H1 (cell line): ENCODE data around the gene EAF2. TPM values are rescaled to one million over a fixed set of nuclear protein-coding genes. Genes with fewer than 3 reads are reported as not detected.

Experiments used
- CTCF ChIA-PET: fragments of 300-600 bp; sonication (Branson Sonifier 250); formaldehyde crosslinking; loops from one replicate; lab custom pipeline; 2021; ENCODE audit not compliant: partially characterized antibody; lab: Charles Lee
- POLR2A ChIA-PET: fragments of 300-600 bp; sonication (Branson Sonifier 250); formaldehyde crosslinking; loops from one replicate; lab custom pipeline; 2021; ENCODE audit warnings: inconsistent platforms; ENCODE audit not compliant: partially characterized antibody; lab: Charles Lee
- DNase-seq, 2 experiments: peaks; one replicate each; pipeline versions ENCODE4 v3.0.0 to v3.0.0-alpha.2; 2010 to 2022; ENCODE audit warnings: low spot score in 2 of 2, low read depth in 1 of 2, mixed read lengths in 1 of 2
- FAIRE-seq: peaks from 2 replicates; lab custom pipeline; 2011; peaks lifted over from hg19 to GRCh38; lab: Jason Lieb, UNC
- H2AFZ ChIP-seq: 2 replicates; pipeline ENCODE4 v1.8.1; 2012; ENCODE audit warnings: low read length, inconsistent platforms
- H2AK5ac ChIP-seq: 2 replicates; pipeline ENCODE4 v1.6.1; 2013; ENCODE audit warnings: low read depth, low read length
- H2BK120ac ChIP-seq: replicated peaks from 2 replicates; pipeline ENCODE3; 2013; ENCODE audit warnings: low read depth, low read length, inconsistent platforms
- H2BK12ac ChIP-seq: 2 replicates; pipeline ENCODE4 v1.6.1; 2013; ENCODE audit warnings: low read depth, low read length
- H2BK15ac ChIP-seq: 2 replicates; pipeline ENCODE4 v1.6.1; 2013; ENCODE audit warnings: low read length
- H2BK20ac ChIP-seq: 2 replicates; pipeline ENCODE4 v1.6.1; 2013; ENCODE audit warnings: low read length
- H2BK5ac ChIP-seq: 2 replicates; pipeline ENCODE4 v1.6.1; 2013; ENCODE audit warnings: low read depth, low read length
- H3K14ac ChIP-seq: 2 replicates; pipeline ENCODE4 v1.6.1; 2013; ENCODE audit warnings: inconsistent platforms; ENCODE audit not compliant: insufficient read length
- H3K18ac ChIP-seq: 2 replicates; pipeline ENCODE4 v1.6.1; 2013; ENCODE audit warnings: low read length; ENCODE audit errors: extremely low read depth
- H3K23ac ChIP-seq: 2 replicates; pipeline ENCODE4 v1.6.1; 2013; ENCODE audit warnings: inconsistent platforms; ENCODE audit not compliant: insufficient read length
- H3K23me2 ChIP-seq: 2 replicates; pipeline ENCODE4 v1.6.1; 2013; ENCODE audit warnings: low read depth, low read length
- H3K27ac ChIP-seq: 2 replicates; pipeline ENCODE4 v1.6.1; 2011; ENCODE audit warnings: low read depth, low read length, inconsistent platforms
- H3K27me3 ChIP-seq, 4 experiments: replicated peaks in 1 of 4; 1 replicate in 1 of 4; 2 replicates in 3 of 4; pipeline versions ENCODE4 v1.6.1 to v1.8.1; 2011 to 2013; ENCODE audit warnings: low read length in 3 of 4, mild to moderate bottlenecking in 3 of 4, inconsistent platforms in 2 of 4, mixed read lengths in 2 of 4, moderate library complexity in 1 of 4; ENCODE audit not compliant: control insufficient read depth in 3 of 4, insufficient read depth in 3 of 4; ENCODE audit errors: extremely low read depth in 1 of 4
- H3K36me3 ChIP-seq, 4 experiments: 2 replicates each; pipeline versions ENCODE4 v1.6.1 to v1.8.1; 2011 to 2013; ENCODE audit warnings: mild to moderate bottlenecking in 4 of 4, low read length in 3 of 4, moderate library complexity in 2 of 4, control low read depth in 1 of 4, inconsistent platforms in 1 of 4; ENCODE audit not compliant: insufficient read depth in 4 of 4, control insufficient read depth in 2 of 4
- H3K4ac ChIP-seq: replicated peaks from 2 replicates; pipeline ENCODE3; 2013; ENCODE audit warnings: low read length, low read depth, mixed read lengths, inconsistent platforms; ENCODE audit not compliant: insufficient read length
- H3K4me1 ChIP-seq, 4 experiments: replicated peaks in 1 of 4; 1 replicate in 1 of 4; 2 replicates in 3 of 4; pipeline versions ENCODE4 v1.6.1 to v1.8.1; 2011 to 2013; ENCODE audit warnings: low read length in 3 of 4, inconsistent platforms in 2 of 4, mixed read lengths in 1 of 4; ENCODE audit not compliant: insufficient read depth in 4 of 4, control insufficient read depth in 3 of 4
- H3K4me2 ChIP-seq, 2 experiments: 2 replicates each; pipeline versions ENCODE4 v1.6.1 to v1.8.1; 2011 to 2013; ENCODE audit warnings: low read depth in 2 of 2, low read length in 2 of 2, control low read depth in 1 of 2, inconsistent platforms in 1 of 2, mild to moderate bottlenecking in 1 of 2; ENCODE audit not compliant: insufficient read depth in 1 of 2
- H3K4me3 ChIP-seq, 4 experiments: fragments of 200-600, 300-600 bp in 1 of 4; sonication (generic), shearing (Covaris generic), sonication (Bioruptor Twin) in 1 of 4; 2 replicates each; pipeline versions ENCODE4 v1.5.1 to v1.8.1; 2011 to 2016; ENCODE audit warnings: low read length in 4 of 4, low read depth in 3 of 4, control low read depth in 2 of 4, inconsistent platforms in 2 of 4, mild to moderate bottlenecking in 2 of 4, mixed read lengths in 1 of 4, moderate library complexity in 1 of 4; ENCODE audit not compliant: insufficient read depth in 2 of 4; ENCODE audit errors: extremely low read depth in 1 of 4
- H3K56ac ChIP-seq: replicated peaks from 2 replicates; pipeline ENCODE3; 2013; ENCODE audit warnings: low read depth, mild to moderate bottlenecking, mixed read lengths, low read length, inconsistent platforms; ENCODE audit not compliant: insufficient read length
- H3K79me1 ChIP-seq: 2 replicates; pipeline ENCODE4 v1.6.1; 2013; ENCODE audit warnings: low read depth, low read length, control low read depth
- H3K79me2 ChIP-seq, 2 experiments: 2 replicates each; pipeline versions ENCODE4 v1.6.1 to v1.8.1; 2012 to 2013; ENCODE audit warnings: low read length in 2 of 2, mild to moderate bottlenecking in 2 of 2, inconsistent platforms in 1 of 2; ENCODE audit not compliant: insufficient read depth in 2 of 2, control insufficient read depth in 1 of 2
- H3K9ac ChIP-seq, 4 experiments: replicated peaks in 1 of 4; 1 replicate in 1 of 4; 2 replicates in 3 of 4; pipeline versions ENCODE4 v1.6.1 to v1.8.1; 2011 to 2013; ENCODE audit warnings: low read depth in 3 of 4, low read length in 3 of 4, control low read depth in 2 of 4, mild to moderate bottlenecking in 2 of 4, moderate library complexity in 2 of 4, inconsistent platforms in 1 of 4; ENCODE audit errors: extremely low read depth in 1 of 4
- H3K9me3 ChIP-seq, 2 experiments: 2 replicates each; pipeline versions ENCODE4 v1.6.1 to v1.8.1; 2012 to 2013; ENCODE audit warnings: mild to moderate bottlenecking in 2 of 2, moderate library complexity in 2 of 2, control low read depth in 1 of 2, inconsistent platforms in 1 of 2, low read depth in 1 of 2, low read length in 1 of 2, mixed read lengths in 1 of 2; ENCODE audit not compliant: insufficient read depth in 2 of 2
- H4K20me1 ChIP-seq, 2 experiments: replicated peaks in 1 of 2; 2 replicates each; pipeline versions ENCODE3 to v1.8.1; 2011 to 2013; ENCODE audit warnings: inconsistent platforms in 2 of 2, low read length in 2 of 2, mild to moderate bottlenecking in 1 of 2; ENCODE audit not compliant: insufficient read depth in 2 of 2, control insufficient read depth in 1 of 2
- H4K5ac ChIP-seq: 2 replicates; pipeline ENCODE4 v1.6.1; 2013; ENCODE audit warnings: low read length, low read depth, mixed read lengths, inconsistent platforms; ENCODE audit not compliant: insufficient read length
- H4K8ac ChIP-seq: 2 replicates; pipeline ENCODE4 v1.8.0; 2013; ENCODE audit warnings: mild to moderate bottlenecking, moderate library complexity, low read length, inconsistent platforms; ENCODE audit not compliant: insufficient read depth; ENCODE audit errors: extremely low read depth
- H4K91ac ChIP-seq: replicated peaks from 2 replicates; pipeline ENCODE3; 2013; ENCODE audit warnings: low read length, mixed read lengths, inconsistent platforms; ENCODE audit not compliant: insufficient read length
- BACH1 ChIP-seq: IDR thresholded peaks from 2 replicates; pipeline ENCODE4 v1.6.1; 2012; ENCODE audit warnings: low read length, improper control_type of control experiment
- RNF2 ChIP-seq: fragments of 200-900, 300-1000 bp; sonication (generic); IDR thresholded peaks from 2 replicates; pipeline ENCODE4 v1.7.1; 2016; ENCODE audit warnings: borderline replicate concordance, low read depth, mild to moderate bottlenecking, antibody characterized with exemption, low read length; ENCODE audit not compliant: poor library complexity, severe bottlenecking; ENCODE audit errors: missing control alignments
- WGBS, 2 experiments: shearing (Covaris generic) in 1 of 2; methylation state at CpG; one replicate each; pipeline versions ENCODE4 v1.1.6 to v1.1.7; 2013 to 2015; ENCODE audit warnings: low lambda C conversion rate in 2 of 2, mixed read lengths in 2 of 2, inconsistent platforms in 1 of 2, low coverage in 1 of 2, missing lambda C conversion rate in 1 of 2; ENCODE audit not compliant: insufficient replicate concordance in 2 of 2, insufficient coverage in 1 of 2, insufficient read length in 1 of 2; ENCODE audit errors: extremely low coverage in 1 of 2, missing lambda C conversion rate in 1 of 2; 5-methylcytosine and 5-hydroxymethylcytosine counted together
- polyA plus RNA-seq, 7 experiments: library from polyadenylated mRNA; depleted of rRNA in 3 of 7; stranded (reverse) in 5 of 7; unstranded in 2 of 7; fragments of >200 nt in 5 of 7; fragments of 200-250 nt in 2 of 7; gene quantifications; 1 replicate in 5 of 7; 2 replicates in 1 of 7; 4 replicates in 1 of 7; pipeline versions ENCODE4 v1.2.1 to v1.2.3, GENCODE V29; 2011 to 2013; ENCODE audit warnings: missing spikeins in 2 of 7, mixed read lengths in 2 of 7
- total RNA-seq: library from RNA; stranded (reverse); fragmentation: NEBNext Ultra II Directional; extraction: Animal tissue kit (Norgen Biotek cat#: 25700); gene quantifications from 2 replicates; pipeline ENCODE4 v1.2.1, GENCODE V29; 2021

EAF2 gene
- total and polyA plus RNA-seq, 2 of the 8 experiments (the other 6 are each of a cell fraction or from before 2014, with no cell fraction given): 3.6 to 6.6 TPM

DNA sequence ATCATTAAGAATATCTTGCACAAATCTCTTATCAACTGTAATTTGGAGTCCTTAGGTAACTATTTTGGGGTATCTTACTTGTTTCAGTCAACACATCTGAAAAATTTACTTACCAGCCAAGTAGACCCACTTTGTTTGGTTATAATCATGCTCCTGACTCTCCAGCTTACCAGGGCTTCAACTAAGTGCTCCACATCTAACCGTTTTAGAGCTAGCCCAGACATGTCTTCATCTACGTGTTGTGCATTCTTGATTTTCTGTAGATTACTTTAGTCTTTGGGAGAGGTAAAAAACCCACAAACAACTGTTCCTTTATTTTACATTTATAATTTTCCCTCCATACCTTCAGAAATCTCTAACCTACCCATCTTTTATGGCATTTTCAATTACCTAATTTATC, 17.2 kb downstream of the EAF2 start:
- CTCF ChIA-PET: interaction anchor here (1.0 kb wide), 1 partner anchor 10 kb away, joined by 3 read pairs; no protein-coding TSS in a partner anchor
- TF ChIP-seq RNF2: no peak
- TF ChIP-seq BACH1: no peak

More for the DNA sequence above, 17.2 kb downstream of the EAF2 start:
- H4K20me1 ChIP-seq: no peaks in the 10 kb centered on the region
- no peaks in the 10 kb centered on the region for H3K23me2 ChIP-seq
- no peak overlapping the region for H2BK15ac ChIP-seq
- H3K9ac ChIP-seq: no peak overlapping the region
- no peak overlapping the region for H2BK20ac ChIP-seq
- no peak overlapping the region for H3K23ac ChIP-seq
- FAIRE-seq: no peak
- H3K4me1 ChIP-seq: no peaks in the 10 kb centered on the region
- H4K91ac ChIP-seq: no peak overlapping the region
- no peak overlapping the region for H2BK12ac ChIP-seq
- H3K4ac ChIP-seq: no peak overlapping the region
- H3K56ac ChIP-seq: no peak overlapping the region
- no peaks in the 10 kb centered on the region for H3K36me3 ChIP-seq
- H3K18ac ChIP-seq: no peak overlapping the region
- H4K5ac ChIP-seq: no peak overlapping the region
- H3K27ac ChIP-seq: no peak overlapping the region
- POLR2A ChIA-PET: no interaction called here
- no peaks in the 10 kb centered on the region for H3K79me1 ChIP-seq
- no peak for DNase-seq
- H2AK5ac ChIP-seq: no peak overlapping the region
- no peak overlapping the region for H3K4me2 ChIP-seq
- H3K4me3 ChIP-seq: no peak overlapping the region
- H2BK5ac ChIP-seq: no peak overlapping the region
- no peak overlapping the region for H2AFZ ChIP-seq
- H4K8ac ChIP-seq: no peak overlapping the region
- no peaks in the 10 kb centered on the region for H3K79me2 ChIP-seq
- H2BK120ac ChIP-seq: no peak overlapping the region
- 92% methylated on average over 2 of the region's 2 CpGs; no CpG with 5 or more reads in 1 of the 2 experiments for WGBS, 2 experiments
- H3K9me3 ChIP-seq: no peaks in the 10 kb centered on the region
- H3K27me3 ChIP-seq: no peaks in the 10 kb centered on the region
- no peak overlapping the region for H3K14ac ChIP-seq
